Natural killer cell treated with Interleukin-12 subunit alpha and Interleukin-12 subunit beta and Interleukin-15 and Interleukin-18, amount 100 ng/mL, for 72 hours (primary cell): ENCODE measurements around the gene CMTR1. TPM values are rescaled to one million over a fixed set of nuclear protein-coding genes. Genes with fewer than 3 reads are reported as not detected.
"Not testable (repeated sequence)": the region's sequence is repeated elsewhere in the genome, so short reads cannot be mapped to it uniquely, and the experiment has no call there.

Experiments
- ATAC-seq, 2 donors: fragments of 150-1000 bp; cut with Tn5 transposase in 1 of 2; sonication (Bioruptor Pico), chemical (Tn5 transposase) in 1 of 2; 2 replicates each; pipeline ENCODE4 v1.10.0; 2021
- DNase-seq: peaks from one replicate; pipeline ENCODE4 v3.0.0; 2022; ENCODE audit warnings: low spot score
- H3K27ac Mint-ChIP-seq, 2 donors: 1 replicate in 1 of 2; 2 replicates in 1 of 2; pipeline ENCODE4 v1.8.0; 2022; ENCODE audit warnings: mixed read lengths in 2 of 2, mild to moderate bottlenecking in 1 of 2, moderate library complexity in 1 of 2
- H3K27me3 Mint-ChIP-seq, 2 donors: 1 replicate in 1 of 2; 2 replicates in 1 of 2; pipeline ENCODE4 v1.8.0; 2022; ENCODE audit warnings: mixed read lengths in 2 of 2
- H3K36me3 Mint-ChIP-seq: one replicate; pipeline ENCODE4 v1.8.0; 2022; ENCODE audit warnings: mixed read lengths
- H3K4me1 Mint-ChIP-seq, 2 donors: 1 replicate in 1 of 2; 2 replicates in 1 of 2; pipeline ENCODE4 v1.8.0; 2022; ENCODE audit warnings: low read depth in 2 of 2, mixed read lengths in 2 of 2, mild to moderate bottlenecking in 1 of 2
- H3K4me3 Mint-ChIP-seq: one replicate; pipeline ENCODE4 v1.8.0; 2022; ENCODE audit warnings: mixed read lengths
- H3K9me3 Mint-ChIP-seq: 2 replicates; pipeline ENCODE4 v1.8.0; 2022; ENCODE audit warnings: mixed read lengths
- total RNA-seq, 2 donors: library from RNA; stranded (reverse); gene quantifications; one replicate each; pipeline ENCODE4 v1.2.3, GENCODE V29; 2022

The CMTR1 gene
- total RNA-seq, 2 donors from 2014 or later: 53.9 to 74.1 TPM

DNA sequence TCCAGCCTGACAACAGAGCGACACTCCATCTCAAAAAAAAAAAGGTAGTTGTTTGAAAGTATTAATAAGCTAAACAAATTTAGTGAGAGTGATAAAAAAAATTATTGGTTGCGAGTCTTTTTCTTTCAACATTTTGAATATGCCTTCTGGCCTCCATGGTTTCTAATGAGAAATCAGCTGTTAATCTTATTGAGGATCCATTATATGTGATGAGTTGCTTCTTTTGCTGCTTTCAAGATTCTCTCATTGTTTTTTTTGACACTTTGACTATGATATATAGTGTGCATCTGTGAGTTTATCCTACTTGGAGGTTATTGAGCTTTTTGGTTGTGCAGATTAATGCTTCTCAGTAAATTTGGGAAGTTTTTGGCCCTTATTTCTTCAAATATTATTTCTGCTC, 15.6 kb upstream of the CMTR1 start:
- Mint-ChIP-seq H3K4me3 (no peak overlapping the region), H3K9me3 (no peaks in the 10 kb centered on the region), H3K27ac (no peak overlapping the region), H3K4me1 (no peaks in the 10 kb centered on the region), H3K27me3 (peaks cover 0 to 4% of the 10 kb centered on the region in 2 donors), H3K36me3 (no peaks in the 10 kb centered on the region)
- ATAC-seq (no peak), DNase-seq (no peak)

DNA sequence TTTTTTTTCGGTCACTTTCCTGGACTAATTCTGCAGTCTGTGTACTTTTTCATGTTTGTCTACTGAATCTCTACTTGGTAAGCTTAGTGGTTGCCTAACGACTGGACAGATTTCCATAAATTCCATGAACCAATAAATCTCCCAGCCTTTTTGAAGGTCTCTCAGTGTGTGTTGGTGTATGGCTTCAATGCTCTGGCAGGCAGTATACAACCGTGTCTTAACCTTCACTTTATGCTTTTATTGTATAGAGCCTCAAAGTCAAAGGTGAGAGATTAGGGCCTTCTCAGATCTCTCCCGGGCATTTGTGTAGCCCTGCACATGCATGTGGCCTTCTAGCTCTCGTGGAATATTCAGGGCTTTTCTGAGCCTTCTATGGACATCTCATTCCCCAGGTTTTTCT, 14.3 kb upstream of the CMTR1 start:
- no peak overlapping the region for H3K27ac Mint-ChIP-seq
- H3K36me3 Mint-ChIP-seq: no peaks in the 10 kb centered on the region
- ATAC-seq (no peak), DNase-seq (no peak)
- no peaks in the 10 kb centered on the region for H3K9me3 Mint-ChIP-seq
- no peak overlapping the region for H3K4me3 Mint-ChIP-seq
- H3K27me3 Mint-ChIP-seq: peaks cover 5 to 6% of the 10 kb centered on the region in 2 donors
- H3K4me1 Mint-ChIP-seq: no peaks in the 10 kb centered on the region

DNA sequence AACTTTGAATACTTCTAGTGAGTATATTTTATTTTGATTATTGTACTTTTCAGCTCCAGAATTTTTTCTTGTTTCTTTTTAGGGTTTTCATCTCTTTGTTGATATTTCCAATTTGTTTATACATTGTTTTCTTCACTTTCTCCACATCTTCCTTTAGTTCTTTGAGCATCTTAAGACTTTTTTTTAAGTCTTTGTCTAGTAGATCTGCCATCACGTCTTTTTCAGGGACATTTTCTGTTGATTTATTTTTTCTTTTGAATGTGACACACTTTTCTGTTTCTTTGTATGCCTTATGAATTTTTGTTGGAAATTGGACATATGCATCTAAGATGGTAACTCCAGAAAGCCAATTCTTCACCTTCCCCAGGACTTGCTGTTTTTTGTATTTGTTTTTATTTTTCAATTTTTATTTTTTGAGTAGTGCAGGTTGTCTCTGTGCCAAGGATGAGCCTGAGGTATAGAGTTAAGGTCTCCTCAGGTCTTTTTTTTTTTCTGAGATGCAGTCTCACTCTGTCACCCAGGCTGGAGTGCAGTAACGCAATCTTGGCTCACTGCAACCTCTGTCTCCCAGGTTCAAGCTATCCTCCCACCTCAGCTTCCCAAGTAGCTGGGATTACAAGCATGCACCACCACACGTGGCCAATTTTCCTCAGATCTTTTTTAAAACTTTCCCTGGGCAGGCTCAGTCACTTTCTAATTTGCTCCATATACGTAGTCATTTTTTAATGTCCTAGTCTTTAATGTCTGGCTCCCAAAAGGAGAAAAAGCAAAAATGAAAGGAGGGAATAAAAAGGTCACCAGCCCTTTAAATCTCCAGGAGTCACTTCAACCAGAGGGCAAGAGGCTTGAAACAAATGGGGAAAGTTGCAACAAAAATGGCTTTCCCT, 6.7 kb upstream of the CMTR1 start:
- H3K27ac Mint-ChIP-seq: no peak overlapping the region
- H3K4me1 Mint-ChIP-seq: no peaks in the 10 kb centered on the region

DNA sequence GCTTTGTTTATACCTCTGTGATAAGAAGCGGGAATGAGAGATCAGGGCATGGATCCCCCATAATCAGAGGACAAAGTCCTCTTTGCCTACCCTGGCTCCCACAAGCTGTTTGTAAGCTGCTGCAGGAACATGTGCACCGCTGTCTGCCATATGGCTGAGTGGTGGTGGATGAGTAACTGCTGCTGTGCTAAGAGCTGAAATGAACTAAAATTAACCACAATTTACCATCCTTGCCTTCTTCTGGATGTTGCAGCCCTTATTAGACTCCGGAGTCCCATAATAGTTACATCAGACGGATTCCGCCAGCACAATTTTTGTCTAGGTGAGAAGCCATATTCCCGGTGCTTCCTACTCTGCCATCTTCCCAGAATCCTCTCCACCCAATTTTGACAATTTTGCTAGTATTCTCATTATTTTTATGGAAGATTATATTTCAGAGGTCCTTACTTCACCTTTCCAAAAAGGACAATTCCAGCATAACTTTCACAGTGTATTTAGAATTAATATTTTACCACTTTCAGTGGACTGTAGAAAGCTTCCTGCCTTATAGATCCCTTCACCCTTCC, 6.0 kb upstream of the CMTR1 start:
- H3K27ac Mint-ChIP-seq: no peak overlapping the region
- H3K4me3 Mint-ChIP-seq: no peak overlapping the region
- H3K4me1 Mint-ChIP-seq: peaks cover 1 to 2% of the 10 kb centered on the region in 2 donors
- H3K9me3 Mint-ChIP-seq: no peaks in the 10 kb centered on the region
- peaks cover 23 to 31% of the 10 kb centered on the region in 2 donors for H3K27me3 Mint-ChIP-seq
- DNase-seq (no peak), ATAC-seq (no peak)
- H3K36me3 Mint-ChIP-seq: no peaks in the 10 kb centered on the region

More for the DNA sequence above, 6.7 kb upstream of the CMTR1 start:
- ATAC-seq: no peak
- Mint-ChIP-seq H3K36me3 (no peaks in the 10 kb centered on the region), H3K4me3 (no peak overlapping the region), H3K27me3 (peaks cover 23 to 31% of the 10 kb centered on the region in 2 donors), H3K9me3 (no peaks in the 10 kb centered on the region)
- DNase-seq: no peak

DNA sequence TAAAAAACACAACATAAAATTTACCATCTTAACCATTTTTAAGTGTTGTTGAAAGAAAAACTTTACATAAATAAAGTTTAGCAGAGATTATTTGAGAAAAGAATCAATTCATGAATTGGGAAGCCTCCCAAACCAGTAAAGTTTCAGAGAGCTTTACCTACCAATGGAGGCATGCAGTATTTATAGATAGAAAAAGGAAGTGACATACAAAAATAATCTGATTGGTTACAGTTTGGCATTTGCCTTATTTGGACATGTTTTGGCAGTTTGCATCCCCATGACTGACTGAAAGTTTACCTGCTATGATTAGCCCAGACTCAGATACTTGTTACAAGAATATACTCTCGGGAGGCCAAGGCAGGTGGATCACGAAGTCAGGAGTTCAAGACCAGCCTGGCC, 3.7 kb upstream of the CMTR1 start:
- no peak overlapping the region for H3K27ac Mint-ChIP-seq
- H3K36me3 Mint-ChIP-seq: no peaks in the 10 kb centered on the region
- peaks cover 18 to 19% of the 10 kb centered on the region in 2 donors for H3K4me1 Mint-ChIP-seq
- H3K27me3 Mint-ChIP-seq: peaks cover 21 to 25% of the 10 kb centered on the region in 2 donors
- H3K9me3 Mint-ChIP-seq: no peaks in the 10 kb centered on the region
- no peak overlapping the region for H3K4me3 Mint-ChIP-seq
- ATAC-seq: no peak
- DNase-seq: no peak

DNA sequence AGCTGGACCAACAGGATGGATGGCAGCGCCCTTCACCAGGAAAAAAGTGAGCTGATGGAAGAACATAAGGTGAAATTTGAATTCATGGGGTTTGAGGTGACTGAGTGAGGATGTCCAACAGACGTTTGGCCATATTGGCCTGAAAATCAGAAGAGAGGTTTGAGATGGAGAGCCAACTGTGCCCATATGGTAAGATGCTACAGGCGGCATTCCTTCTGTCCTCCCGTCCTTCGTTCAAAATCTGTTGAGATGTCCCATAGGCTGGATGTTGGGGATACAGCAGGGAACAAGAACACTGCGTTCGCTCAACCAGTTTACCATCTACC, 468 bp upstream of the CMTR1 start:
- DNase-seq (no peak), ATAC-seq (no peak)
- peak overlapping the region; percentile 93 for H3K4me3 Mint-ChIP-seq
- H3K4me1 Mint-ChIP-seq: peaks cover 34 to 36% of the 10 kb centered on the region in 2 donors
- peaks cover 9% of the 10 kb centered on the region for H3K36me3 Mint-ChIP-seq
- H3K27me3 Mint-ChIP-seq: peaks cover 7 to 11% of the 10 kb centered on the region in 2 donors
- no peaks in the 10 kb centered on the region for H3K9me3 Mint-ChIP-seq
- peak overlapping the region; percentile 96 to 97 for H3K27ac Mint-ChIP-seq

DNA sequence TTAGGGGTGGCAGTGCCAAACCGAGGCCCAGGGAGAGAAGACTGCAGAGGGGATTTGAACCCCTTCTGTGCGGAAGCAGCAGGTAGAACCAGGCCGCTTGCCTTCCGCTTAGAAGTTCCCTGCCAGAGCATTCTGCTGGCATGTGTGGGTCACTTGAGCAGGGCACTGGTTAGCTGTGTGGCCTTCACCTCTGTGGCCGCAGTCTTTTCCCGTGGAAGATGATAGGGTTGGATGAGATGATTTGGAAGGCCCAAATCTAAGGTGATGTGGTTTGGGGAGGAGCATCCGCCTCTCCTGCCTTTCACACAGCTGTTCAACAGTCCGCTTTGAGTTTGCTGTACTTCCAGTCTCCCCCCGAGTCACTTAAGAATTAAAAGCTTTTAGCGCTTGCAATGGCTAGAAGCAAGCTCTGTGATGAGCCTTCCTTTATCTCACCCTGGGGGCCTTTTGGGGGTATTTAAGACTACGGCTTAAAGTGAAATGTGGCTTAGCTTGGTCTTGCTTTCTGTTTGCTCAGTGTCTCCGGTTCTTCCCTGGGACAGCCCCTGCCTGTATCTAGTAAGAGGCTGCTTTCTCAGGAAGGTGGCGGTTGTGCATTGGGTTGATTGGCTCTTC, 743 bp downstream of the CMTR1 start:
- ATAC-seq (peak; percentile 46 to 54), DNase-seq (peak; percentile 77)
- peak overlapping the region; percentile 96 to 97 for H3K27ac Mint-ChIP-seq
- H3K36me3 Mint-ChIP-seq: peaks cover 13% of the 10 kb centered on the region
- H3K4me1 Mint-ChIP-seq: peaks cover 34 to 41% of the 10 kb centered on the region in 2 donors
- H3K27me3 Mint-ChIP-seq: peaks cover 0 to 4% of the 10 kb centered on the region in 2 donors
- H3K9me3 Mint-ChIP-seq: no peaks in the 10 kb centered on the region
- peak overlapping the region; percentile 93 for H3K4me3 Mint-ChIP-seq

DNA sequence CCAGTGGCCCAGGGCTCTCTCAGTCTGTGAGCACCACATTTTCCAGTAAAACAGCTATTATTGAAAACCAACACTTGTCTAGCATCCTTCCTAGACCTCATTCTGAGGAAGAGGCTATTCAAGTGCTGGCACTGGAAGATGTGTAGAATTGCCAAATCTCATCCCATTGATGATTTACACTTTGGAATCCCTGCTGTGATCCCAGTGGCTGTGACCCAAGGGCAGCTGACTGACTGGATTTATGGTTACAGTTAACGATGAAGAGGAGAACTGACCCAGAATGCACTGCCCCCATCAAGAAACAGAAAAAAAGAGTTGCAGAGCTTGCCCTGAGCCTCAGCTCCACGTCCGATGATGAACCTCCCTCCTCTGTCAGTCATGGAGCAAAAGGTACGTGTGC, 2.4 kb downstream of the CMTR1 start:
- ATAC-seq (no peak), DNase-seq (no peak)
- peaks cover 34 to 41% of the 10 kb centered on the region in 2 donors for H3K4me1 Mint-ChIP-seq
- peaks cover 13% of the 10 kb centered on the region for H3K36me3 Mint-ChIP-seq
- no peaks in the 10 kb centered on the region for H3K27me3 Mint-ChIP-seq
- peak overlapping the region; percentile 96 to 97 for H3K27ac Mint-ChIP-seq
- H3K4me3 Mint-ChIP-seq: peak overlapping the region; percentile 93
- H3K9me3 Mint-ChIP-seq: no peaks in the 10 kb centered on the region

DNA sequence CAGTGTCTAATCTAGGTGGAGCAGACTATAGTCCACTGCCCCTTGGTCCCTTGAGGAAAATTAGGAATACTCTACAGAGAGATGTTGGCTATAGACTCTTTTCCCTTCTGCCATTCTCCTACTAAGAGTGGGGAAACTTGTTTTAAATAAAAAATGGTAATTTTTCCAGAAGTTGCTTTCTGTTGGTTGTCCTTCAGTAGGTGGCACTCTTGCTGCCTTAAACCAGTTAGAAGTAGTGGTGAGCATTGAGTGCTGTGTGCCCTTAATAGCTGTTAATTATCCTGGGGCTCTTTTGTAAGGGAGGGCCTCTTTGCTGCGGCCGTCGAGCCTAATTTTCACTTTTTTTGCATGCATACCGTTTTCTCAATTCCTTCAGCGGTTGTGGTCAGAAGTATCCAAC, 2.8 kb downstream of the CMTR1 start:
- H3K36me3 Mint-ChIP-seq: peaks cover 13% of the 10 kb centered on the region
- H3K27me3 Mint-ChIP-seq: no peaks in the 10 kb centered on the region
- peaks cover 34 to 41% of the 10 kb centered on the region in 2 donors for H3K4me1 Mint-ChIP-seq
- H3K4me3 Mint-ChIP-seq: no peak overlapping the region
- H3K27ac Mint-ChIP-seq: peak overlapping the region; percentile 96 to 97
- no peak for ATAC-seq
- DNase-seq: no peak
- H3K9me3 Mint-ChIP-seq: no peaks in the 10 kb centered on the region

DNA sequence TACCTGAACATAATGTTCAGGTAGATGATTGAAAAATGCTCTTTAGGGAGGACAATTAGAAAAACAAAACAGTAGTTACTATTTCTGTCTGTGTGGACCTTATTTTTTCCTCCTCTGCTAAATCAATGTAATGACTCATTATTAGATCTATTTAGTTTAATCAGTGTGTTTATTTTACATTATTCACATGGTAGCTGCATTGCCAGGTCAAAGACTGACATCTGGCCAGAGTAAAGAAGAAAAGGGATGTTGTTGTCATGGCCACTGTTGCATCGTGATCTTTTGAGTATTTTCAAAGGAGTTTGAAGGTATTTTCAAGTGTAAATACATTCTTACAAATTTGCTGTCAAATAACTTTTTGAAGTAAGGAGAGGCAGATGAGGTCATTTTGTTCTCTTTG, 5.9 kb downstream of the CMTR1 start:
- H3K36me3 Mint-ChIP-seq: peaks cover 13% of the 10 kb centered on the region

DNA sequence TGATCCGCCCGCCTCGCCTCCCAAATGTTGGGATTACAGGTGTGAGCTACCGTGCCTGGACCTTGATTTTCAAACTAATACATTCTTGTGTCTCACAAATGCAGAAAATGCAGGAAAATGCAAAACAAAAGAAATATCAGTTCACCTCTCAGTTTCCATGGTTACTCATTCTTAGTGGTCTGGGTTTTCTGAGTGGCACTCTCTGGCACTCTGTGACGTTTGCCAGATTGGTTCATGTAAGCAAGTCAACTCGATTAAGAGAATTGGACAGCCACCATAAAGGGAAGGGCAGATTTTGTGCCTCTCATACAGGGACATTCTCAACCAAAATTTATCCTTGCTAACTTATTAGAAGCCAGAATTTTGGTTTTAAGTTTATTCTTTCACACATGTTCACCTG, 8.6 kb downstream of the CMTR1 start:
- peaks cover 23% of the 10 kb centered on the region for H3K36me3 Mint-ChIP-seq
- H3K4me3 Mint-ChIP-seq: no peak overlapping the region

More for the DNA sequence above, 5.9 kb downstream of the CMTR1 start:
- H3K27ac Mint-ChIP-seq: no peak overlapping the region
- ATAC-seq: no peak
- DNase-seq: no peak
- peaks cover 31 to 39% of the 10 kb centered on the region in 2 donors for H3K4me1 Mint-ChIP-seq
- H3K27me3 Mint-ChIP-seq: no peaks in the 10 kb centered on the region
- H3K9me3 Mint-ChIP-seq: no peaks in the 10 kb centered on the region
- no peak overlapping the region for H3K4me3 Mint-ChIP-seq

DNA sequence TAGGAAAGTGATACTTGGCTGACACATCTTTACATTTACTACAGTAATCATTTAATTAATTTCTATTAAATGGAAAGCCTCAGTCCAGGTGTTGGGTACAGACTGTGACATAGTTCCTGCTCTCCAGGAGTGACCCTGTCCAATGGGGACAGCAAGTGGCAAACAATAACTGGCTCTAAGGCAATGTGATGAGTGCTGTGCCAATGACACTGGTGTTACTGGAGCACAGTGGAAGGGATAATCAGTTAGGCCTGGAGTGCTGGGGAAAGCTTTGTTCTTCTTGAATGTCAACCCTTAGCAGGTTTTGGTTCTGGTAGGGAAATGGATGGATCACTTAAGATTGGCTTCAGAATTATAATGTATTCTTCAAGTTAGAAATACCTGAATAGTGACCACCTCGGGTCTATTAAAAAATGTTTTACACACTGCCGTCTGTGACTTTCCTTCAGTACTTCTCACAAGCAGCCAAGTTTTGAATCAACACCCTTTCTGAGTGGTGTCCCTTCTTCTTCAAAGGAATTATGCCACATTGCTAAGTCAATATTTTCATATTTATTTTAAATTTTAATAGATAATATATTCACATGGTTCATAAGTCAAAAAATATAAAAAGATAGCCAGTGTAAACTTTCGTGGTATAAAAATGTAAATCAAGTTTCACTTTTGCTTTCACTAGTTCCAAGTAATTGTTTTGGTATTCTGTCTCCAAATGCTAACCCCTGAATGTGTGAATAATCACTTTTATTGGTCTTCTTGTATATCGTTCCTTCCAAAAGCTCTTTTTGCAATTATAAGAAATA, 9.6 kb downstream of the CMTR1 start:
- DNase-seq (no peak), ATAC-seq (no peak)
- no peaks in the 10 kb centered on the region for H3K9me3 Mint-ChIP-seq
- no peaks in the 10 kb centered on the region for H3K27me3 Mint-ChIP-seq
- H3K27ac Mint-ChIP-seq: peak overlapping the region; percentile 68 to 93
- H3K4me1 Mint-ChIP-seq: peaks cover 10 to 17% of the 10 kb centered on the region in 2 donors
- peaks cover 15% of the 10 kb centered on the region for H3K36me3 Mint-ChIP-seq
- peak overlapping the region; percentile 74 for H3K4me3 Mint-ChIP-seq

More for the DNA sequence above, 8.6 kb downstream of the CMTR1 start:
- no peak for ATAC-seq
- Mint-ChIP-seq H3K27me3 (no peaks in the 10 kb centered on the region), H3K4me1 (peaks cover 12 to 20% of the 10 kb centered on the region in 2 donors), H3K27ac (peak overlapping the region; percentile 68 to 93), H3K9me3 (no peaks in the 10 kb centered on the region)
- no peak for DNase-seq

DNA sequence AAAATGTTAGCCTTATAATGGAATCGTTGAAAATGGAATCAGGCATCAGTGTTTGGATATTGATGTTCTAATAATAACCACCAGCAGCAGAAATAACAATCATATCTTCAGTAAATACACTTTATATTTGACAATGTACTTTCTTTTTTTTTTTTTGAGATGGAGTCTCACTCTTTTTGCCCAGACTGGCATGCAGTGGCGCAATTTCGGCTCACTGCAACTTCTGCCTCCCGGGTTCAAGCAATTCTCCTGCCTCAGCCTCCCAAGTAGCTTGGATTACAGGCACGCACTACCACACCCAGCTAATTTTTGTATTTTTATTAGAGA, 10.2 kb downstream of the CMTR1 start:
- DNase-seq, H3K27me3 Mint-ChIP-seq, H3K9me3 Mint-ChIP-seq, ATAC-seq: not testable (repeated sequence)
- Mint-ChIP-seq H3K36me3 (peaks cover 11% of the 10 kb centered on the region), H3K4me1 (peaks cover 10 to 13% of the 10 kb centered on the region in 2 donors), H3K4me3 (peak overlapping the region; percentile 74), H3K27ac (peak overlapping the region; percentile 68 to 93)
